Testis (tissue), 2 donors: ENCODE data around the gene CDH23.

Experiments used
- CTCF ChIP-seq, 3 experiments: fragments of 450-650 bp in 2 of 3; fragments of 200-600 bp in 1 of 3; sonication (generic) in 1 of 3; IDR thresholded peaks; one replicate each; pipeline ENCODE4 v1.5.1; 2016 to 2019; ENCODE audit warnings: antibody characterized with exemption in 3 of 3, mild to moderate bottlenecking in 2 of 3, moderate library complexity in 1 of 3
- POLR2A ChIP-seq: fragments of 450-650 bp; IDR thresholded peaks from one replicate; pipeline ENCODE4 v1.6.1; 2017; ENCODE audit warnings: antibody characterized with exemption, mild to moderate bottlenecking, moderate library complexity

GRCh38 chr10:71522442-71523144 is 125.9 kb downstream of the CDH23 start:
- TF ChIP-seq CTCF (IDR thresholded peaks at IDR 0.05) (no peak), POLR2A (no peak)
